ENCODE data around the gene EPHA6. TPM values are rescaled to one million over a fixed set of nuclear protein-coding genes. Genes with fewer than 3 reads are reported as not detected.
A peak's percentile ranks its signal among the peaks of the same experiment; 100 is the strongest.

The EPHA6 gene
- total RNA-seq, 1 donor from 2014 or later = not detected

GRCh38 chr3:97763586-97764406, 949.4 kb downstream of the EPHA6 start:
- peak overlapping the region; percentile 96 for H3K4me3 Mint-ChIP-seq
- peaks cover 2% of the 10 kb centered on the region for H3K36me3 Mint-ChIP-seq (ENCODE audit: low read depth)
- peak overlapping the region; percentile 95 for H3K27ac Mint-ChIP-seq

GRCh38 chr3:97764407-97765238, 950.2 kb downstream of the EPHA6 start, which contains the start of gene ARL6:
TSS of gene ARL6 (plus strand) at chr3:97764758. CDS start at chr3:97768108, 3,350 bp downstream.
- peak; percentile 66 for DNase-seq (ENCODE audit: low spot score)

More at GRCh38 chr3:97763586-97764406, 949.4 kb downstream of the EPHA6 start:
- DNase-seq (ENCODE audit: low spot score) = no peak
- intact Hi-C loops (cut with micrococcal nuclease) = loop anchor here (1.0 to 5.0 kb wide), 6 partner anchors 58 to 1137 kb away; partner anchors contain the start of genes CPOX, DCBLD2 and RIOX2
- H3K27me3 Mint-ChIP-seq (ENCODE audit: insufficient read depth) = peaks cover 5% of the 10 kb centered on the region
- no peaks in the 10 kb centered on the region for H3K9me3 Mint-ChIP-seq
- H3K4me1 Mint-ChIP-seq (ENCODE audit: low read depth) = peaks cover 31% of the 10 kb centered on the region

GRCh38 chr3:97765336-97765735, 950.9 kb downstream of the EPHA6 start:
- H3K4me3 Mint-ChIP-seq = peak overlapping the region; percentile 96
- no peaks in the 10 kb centered on the region for H3K9me3 Mint-ChIP-seq
- H3K36me3 Mint-ChIP-seq (ENCODE audit: low read depth) = peaks cover 6% of the 10 kb centered on the region
- peaks cover 31% of the 10 kb centered on the region for H3K4me1 Mint-ChIP-seq (ENCODE audit: low read depth)
- no peak for DNase-seq (ENCODE audit: low spot score)
- peaks cover 3% of the 10 kb centered on the region for H3K27me3 Mint-ChIP-seq (ENCODE audit: insufficient read depth)
- intact Hi-C loops (cut with micrococcal nuclease) = loop anchor here (2.0 kb wide), 1 partner anchor 1135 kb away; the partner anchor contains the start of gene DCBLD2
- H3K27ac Mint-ChIP-seq = no peak overlapping the region

More at GRCh38 chr3:97764407-97765238, 950.2 kb downstream of the EPHA6 start, which contains the start of gene ARL6:
- Mint-ChIP-seq H3K27me3 (ENCODE audit: insufficient read depth) (peaks cover 3% of the 10 kb centered on the region), H3K4me3 (peak within 1 kb of the TSS; percentile 96), H3K27ac (peak within 1 kb of the TSS; percentile 95), H3K9me3 (no peaks in the 10 kb centered on the region), H3K36me3 (ENCODE audit: low read depth) (peaks cover 4% of the 10 kb centered on the region), H3K4me1 (ENCODE audit: low read depth) (peaks cover 31% of the 10 kb centered on the region)
- intact Hi-C loops (cut with micrococcal nuclease) = loop anchor here (1.0 to 5.0 kb wide), 6 partner anchors 57 to 1136 kb away; partner anchors contain the start of genes CPOX, DCBLD2 and RIOX2

- no peaks in the 10 kb centered on the region for H3K4me1 Mint-ChIP-seq (ENCODE audit: low read depth)
- no peak for DNase-seq (ENCODE audit: low spot score)
- H3K27me3 Mint-ChIP-seq (ENCODE audit: insufficient read depth) = no peaks in the 10 kb centered on the region
- intact Hi-C loops (cut with micrococcal nuclease) = no loop called here
- no peak overlapping the region for H3K27ac Mint-ChIP-seq
- H3K36me3 Mint-ChIP-seq (ENCODE audit: low read depth) = peaks cover 5% of the 10 kb centered on the region
- H3K4me3 Mint-ChIP-seq = no peak overlapping the region
- H3K9me3 Mint-ChIP-seq = no peaks in the 10 kb centered on the region
Measured at GRCh38 chr3:97772926-97773325, 958.5 kb downstream of the EPHA6 start.

- H3K9me3 Mint-ChIP-seq = no peaks in the 10 kb centered on the region
- H3K36me3 Mint-ChIP-seq (ENCODE audit: low read depth) = peaks cover 2% of the 10 kb centered on the region
- no peaks in the 10 kb centered on the region for H3K4me1 Mint-ChIP-seq (ENCODE audit: low read depth)
- no peak overlapping the region for H3K27ac Mint-ChIP-seq
- H3K27me3 Mint-ChIP-seq (ENCODE audit: insufficient read depth) = peaks cover 5% of the 10 kb centered on the region
- no peak overlapping the region for H3K4me3 Mint-ChIP-seq
- intact Hi-C loops (cut with micrococcal nuclease) = no loop called here
- no peak for DNase-seq (ENCODE audit: low spot score)
Measured at GRCh38 chr3:97778152-97778551, 963.8 kb downstream of the EPHA6 start.

- H3K27me3 Mint-ChIP-seq (ENCODE audit: insufficient read depth) = no peaks in the 10 kb centered on the region
- no peaks in the 10 kb centered on the region for H3K36me3 Mint-ChIP-seq (ENCODE audit: low read depth)
- DNase-seq (ENCODE audit: low spot score) = peak; percentile 6
- H3K27ac Mint-ChIP-seq = no peak overlapping the region
- H3K4me1 Mint-ChIP-seq (ENCODE audit: low read depth) = no peaks in the 10 kb centered on the region
- intact Hi-C loops (cut with micrococcal nuclease) = loop anchor here (1.0 to 10.0 kb wide), 7 partner anchors 28 to 1021 kb away; no protein-coding TSS in a partner anchor
- no peaks in the 10 kb centered on the region for H3K9me3 Mint-ChIP-seq
- H3K4me3 Mint-ChIP-seq = no peak overlapping the region
Measured at GRCh38 chr3:97793420-97794019, 979.1 kb downstream of the EPHA6 start.

GRCh38 chr3:97795951-97796350, 981.6 kb downstream of the EPHA6 start:
- no peak overlapping the region for H3K4me3 Mint-ChIP-seq
- no peaks in the 10 kb centered on the region for H3K9me3 Mint-ChIP-seq
- no peak overlapping the region for H3K27ac Mint-ChIP-seq
- no peaks in the 10 kb centered on the region for H3K36me3 Mint-ChIP-seq (ENCODE audit: low read depth)
- no peaks in the 10 kb centered on the region for H3K4me1 Mint-ChIP-seq (ENCODE audit: low read depth)
- no peak for DNase-seq (ENCODE audit: low spot score)
- H3K27me3 Mint-ChIP-seq (ENCODE audit: insufficient read depth) = no peaks in the 10 kb centered on the region
- intact Hi-C loops (cut with micrococcal nuclease) = loop anchor here (10.0 kb wide), 2 partner anchors 529 to 1019 kb away; no protein-coding TSS in a partner anchor

Measured in activated T-helper 1 cell treated with anti-CD3 and anti-CD28 coated beads, Interleukin-12 subunit alpha, Interleukin-12 subunit beta, Interleukin-2, Interleukin-4 antibody, amounts not matched to agents 30 ng/mL and 10 ng/mL and 1 ng/mL, durations not matched to agents 14 hours and 24 hours and 36 hours (primary cell).